ENCODE results near the gene TEX11. TPM values are rescaled to one million over a fixed set of nuclear protein-coding genes. Genes with fewer than 3 reads are reported as not detected.

TEX11 gene
- total and polyA plus RNA-seq, 2 of the 13 experiments (the other 11 are each of a cell fraction or from before 2014, with no cell fraction given) = not detected

DNA sequence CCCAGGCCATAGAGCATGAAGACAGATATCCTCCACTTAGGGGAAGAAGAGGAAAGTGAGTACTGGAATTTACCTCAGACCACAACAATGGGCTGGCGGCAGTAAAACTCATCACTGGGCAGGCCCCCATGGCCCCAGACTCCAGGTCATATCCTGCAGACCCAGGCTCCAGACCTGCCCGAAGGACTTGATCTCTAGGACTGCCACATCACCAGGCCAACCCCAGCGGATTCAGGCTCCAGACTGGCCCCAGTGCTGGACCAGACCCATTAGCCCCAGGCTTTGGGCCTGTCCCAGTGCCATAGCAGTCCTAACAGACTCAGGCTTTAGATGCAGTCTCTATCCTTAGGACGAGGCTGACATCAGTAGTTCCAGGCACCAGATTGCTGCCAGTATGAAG is 273.3 kb downstream of the TEX11 start (continued):
- TF ChIP-seq, protein P1, sequence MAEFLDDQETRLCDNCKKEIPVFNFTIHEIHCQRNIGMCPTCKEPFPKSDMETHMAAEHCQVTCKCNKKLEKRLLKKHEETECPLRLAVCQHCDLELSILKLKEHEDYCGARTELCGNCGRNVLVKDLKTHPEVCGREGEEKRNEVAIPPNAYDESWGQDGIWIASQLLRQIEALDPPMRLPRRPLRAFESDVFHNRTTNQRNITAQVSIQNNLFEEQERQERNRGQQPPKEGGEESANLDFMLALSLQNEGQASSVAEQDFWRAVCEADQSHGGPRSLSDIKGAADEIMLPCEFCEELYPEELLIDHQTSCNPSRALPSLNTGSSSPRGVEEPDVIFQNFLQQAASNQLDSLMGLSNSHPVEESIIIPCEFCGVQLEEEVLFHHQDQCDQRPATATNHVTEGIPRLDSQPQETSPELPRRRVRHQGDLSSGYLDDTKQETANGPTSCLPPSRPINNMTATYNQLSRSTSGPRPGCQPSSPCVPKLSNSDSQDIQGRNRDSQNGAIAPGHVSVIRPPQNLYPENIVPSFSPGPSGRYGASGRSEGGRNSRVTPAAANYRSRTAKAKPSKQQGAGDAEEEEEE (CRISPR knock-in tag; IDR thresholded peaks at IDR 0.05; ENCODE audit: borderline replicate concordance) = no peak

DNA sequence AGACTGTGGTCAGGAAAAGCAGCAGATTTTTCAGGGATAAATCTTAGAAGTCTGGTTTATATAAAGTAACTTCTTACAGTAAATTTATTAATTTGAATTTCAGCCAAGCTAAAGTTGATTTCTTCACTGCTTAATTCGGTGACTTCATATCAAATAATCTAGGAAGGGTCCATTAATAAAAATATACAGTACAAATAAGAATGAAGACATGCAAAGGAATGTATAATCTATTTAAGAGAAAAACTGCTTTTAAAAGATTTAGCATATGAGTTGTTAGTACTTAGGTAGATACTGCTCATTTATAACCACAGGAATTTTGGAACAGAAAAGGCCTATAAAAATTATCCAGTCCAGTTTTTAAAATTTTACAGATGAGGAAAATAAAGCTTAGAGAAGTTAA is 286.8 kb downstream of the TEX11 start:
- Histone ChIP-seq H2AFZ (ENCODE audit: low read length) (no peak overlapping the region), H3K27ac (ENCODE audit: extremely low read length, insufficient read depth, low read length) (no peak overlapping the region), H3K79me2 (ENCODE audit: insufficient read depth, low read length) (no peaks in the 10 kb centered on the region), H3K27me3 (ENCODE audit: control insufficient read depth in 1 of 2, insufficient read depth in 2 of 2, low read length in 2 of 2) (no peaks in the 10 kb centered on the region), H3K4me1 (ENCODE audit: insufficient read depth, low read length) (no peaks in the 10 kb centered on the region), H4K20me1 (ENCODE audit: insufficient read depth, low read length) (no peaks in the 10 kb centered on the region), H3K9me3 (ENCODE audit: low read length) (no peaks in the 10 kb centered on the region), H3K9ac (ENCODE audit: insufficient read depth, low read depth, low read length) (no peak overlapping the region), H3K36me3 (replicated peaks in 1 of 2; ENCODE audit: control insufficient read depth in 1 of 2, insufficient read depth in 2 of 2, low read length in 2 of 2) (no peaks in the 10 kb centered on the region), H3K4me3 (replicated peaks in 1 of 3; ENCODE audit: insufficient read depth in 1 of 3, low read depth in 2 of 3, low read length in 3 of 3) (no peak overlapping the region), H3K4me2 (ENCODE audit: low read depth, low read length) (no peak overlapping the region)
- BruUV-seq (replicated peaks) = no TSS peak
- FAIRE-seq = no peak
- intact Hi-C loops (cut with micrococcal nuclease; ENCODE audit: unreplicated experiment) = no loop called here
- TF ChIP-seq, protein P2, sequence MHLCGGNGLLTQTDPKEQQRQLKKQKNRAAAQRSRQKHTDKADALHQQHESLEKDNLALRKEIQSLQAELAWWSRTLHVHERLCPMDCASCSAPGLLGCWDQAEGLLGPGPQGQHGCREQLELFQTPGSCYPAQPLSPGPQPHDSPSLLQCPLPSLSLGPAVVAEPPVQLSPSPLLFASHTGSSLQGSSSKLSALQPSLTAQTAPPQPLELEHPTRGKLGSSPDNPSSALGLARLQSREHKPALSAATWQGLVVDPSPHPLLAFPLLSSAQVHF (CRISPR knock-in tag; IDR thresholded peaks at IDR 0.05) = no peak
- no peak for ATAC-seq
- POLR2A ChIA-PET = no interaction called here
- in situ Hi-C loops (cut with HindIII; ENCODE audit: extremely low pct_ligation_motif_present, low pct_unique_long_range_greater_than_20kb) = no loop called here
- 0% methylated on average over 1 of the region's 1 CpG for WGBS (ENCODE audit: low lambda C conversion rate)
- CTCF ChIA-PET (ENCODE audit: low intra/inter-chr PET ratio, low total read pairs) = no interaction called here
- DNase-seq (ENCODE audit: low spot score) = no peak

DNA sequence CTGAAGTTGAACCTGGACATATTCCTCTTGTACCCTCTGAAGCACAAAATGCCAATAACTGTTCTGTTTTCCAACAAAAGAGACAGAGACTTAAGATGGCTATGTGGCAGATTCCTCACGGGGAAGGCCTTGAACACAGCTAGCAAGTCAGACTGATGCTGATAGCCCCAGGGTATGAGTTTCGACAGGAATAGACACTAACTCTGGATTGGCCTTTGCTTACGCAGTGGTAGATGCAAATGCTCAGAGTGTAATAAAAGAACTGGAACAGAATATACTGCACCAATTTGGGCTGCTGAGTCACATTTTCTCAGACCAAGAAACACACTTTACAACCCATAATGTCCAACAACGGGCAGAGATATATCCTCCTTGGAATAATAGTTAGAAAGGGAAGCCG is 290.0 kb downstream of the TEX11 start:
- Histone ChIP-seq H3K79me2 (ENCODE audit: insufficient read depth, low read length) (no peaks in the 10 kb centered on the region), H3K4me1 (ENCODE audit: insufficient read depth, low read length) (no peaks in the 10 kb centered on the region), H3K4me3 (replicated peaks in 1 of 3; ENCODE audit: insufficient read depth in 1 of 3, low read depth in 2 of 3, low read length in 3 of 3) (no peak overlapping the region), H4K20me1 (ENCODE audit: insufficient read depth, low read length) (no peaks in the 10 kb centered on the region), H3K9ac (ENCODE audit: insufficient read depth, low read depth, low read length) (no peak overlapping the region), H3K27ac (ENCODE audit: extremely low read length, insufficient read depth, low read length) (no peak overlapping the region), H3K9me3 (ENCODE audit: low read length) (no peaks in the 10 kb centered on the region), H3K27me3 (ENCODE audit: control insufficient read depth in 1 of 2, insufficient read depth in 2 of 2, low read length in 2 of 2) (no peaks in the 10 kb centered on the region), H3K36me3 (replicated peaks in 1 of 2; ENCODE audit: control insufficient read depth in 1 of 2, insufficient read depth in 2 of 2, low read length in 2 of 2) (no peaks in the 10 kb centered on the region), H2AFZ (ENCODE audit: low read length) (no peak overlapping the region), H3K4me2 (ENCODE audit: low read depth, low read length) (no peak overlapping the region)
- intact Hi-C loops (cut with micrococcal nuclease; ENCODE audit: unreplicated experiment) = no loop called here
- 44% methylated on average over 4 of the region's 5 CpGs for WGBS (ENCODE audit: low lambda C conversion rate)
- ATAC-seq (no peak), FAIRE-seq (no peak), DNase-seq (ENCODE audit: low spot score) (no peak)
- TF ChIP-seq ESRRA (CRISPR knock-in tag; IDR thresholded peaks at IDR 0.05; ENCODE audit: low read depth) = no peak
- no peak for TF ChIP-seq GPN1 (CRISPR knock-in tag; IDR thresholded peaks at IDR 0.05; ENCODE audit: borderline replicate concordance)
- no peak for TF ChIP-seq TEAD3 (CRISPR knock-in tag; optimal IDR thresholded peaks at IDR 0.05; ENCODE audit: borderline replicate concordance)
- TF ChIP-seq, protein P3, sequence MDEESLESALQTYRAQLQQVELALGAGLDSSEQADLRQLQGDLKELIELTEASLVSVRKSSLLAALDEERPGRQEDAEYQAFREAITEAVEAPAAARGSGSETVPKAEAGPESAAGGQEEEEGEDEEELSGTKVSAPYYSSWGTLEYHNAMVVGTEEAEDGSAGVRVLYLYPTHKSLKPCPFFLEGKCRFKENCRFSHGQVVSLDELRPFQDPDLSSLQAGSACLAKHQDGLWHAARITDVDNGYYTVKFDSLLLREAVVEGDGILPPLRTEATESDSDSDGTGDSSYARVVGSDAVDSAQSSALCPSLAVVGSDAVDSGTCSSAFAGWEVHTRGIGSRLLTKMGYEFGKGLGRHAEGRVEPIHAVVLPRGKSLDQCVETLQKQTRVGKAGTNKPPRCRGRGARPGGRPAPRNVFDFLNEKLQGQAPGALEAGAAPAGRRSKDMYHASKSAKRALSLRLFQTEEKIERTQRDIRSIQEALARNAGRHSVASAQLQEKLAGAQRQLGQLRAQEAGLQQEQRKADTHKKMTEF (CRISPR knock-in tag; IDR thresholded peaks at IDR 0.05) = no peak
- TF ChIP-seq SALL2 (CRISPR knock-in tag; IDR thresholded peaks at IDR 0.05) = no peak
- no peak for TF ChIP-seq PHF21A (CRISPR knock-in tag; IDR thresholded peaks at IDR 0.05)
- no peak for TF ChIP-seq SMARCC2 (IDR thresholded peaks at IDR 0.05)
- TF ChIP-seq ZNF678 (CRISPR knock-in tag; IDR thresholded peaks at IDR 0.05) = no peak
- TF ChIP-seq FOXO1 (CRISPR knock-in tag; IDR thresholded peaks at IDR 0.05) = no peak
- no peak for TF ChIP-seq ZMYM3 (CRISPR knock-in tag; IDR thresholded peaks at IDR 0.05)
- TF ChIP-seq MIER2 (CRISPR knock-in tag; IDR thresholded peaks at IDR 0.05) = no peak
- ChIA-PET CTCF (ENCODE audit: low intra/inter-chr PET ratio, low total read pairs) (no interaction called here), POLR2A (no interaction called here)
- BruUV-seq (replicated peaks) = no TSS peak
- in situ Hi-C loops (cut with HindIII; ENCODE audit: extremely low pct_ligation_motif_present, low pct_unique_long_range_greater_than_20kb) = no loop called here
